ENCODE results near the gene ZSCAN18.

ZSCAN18 gene

DNA sequence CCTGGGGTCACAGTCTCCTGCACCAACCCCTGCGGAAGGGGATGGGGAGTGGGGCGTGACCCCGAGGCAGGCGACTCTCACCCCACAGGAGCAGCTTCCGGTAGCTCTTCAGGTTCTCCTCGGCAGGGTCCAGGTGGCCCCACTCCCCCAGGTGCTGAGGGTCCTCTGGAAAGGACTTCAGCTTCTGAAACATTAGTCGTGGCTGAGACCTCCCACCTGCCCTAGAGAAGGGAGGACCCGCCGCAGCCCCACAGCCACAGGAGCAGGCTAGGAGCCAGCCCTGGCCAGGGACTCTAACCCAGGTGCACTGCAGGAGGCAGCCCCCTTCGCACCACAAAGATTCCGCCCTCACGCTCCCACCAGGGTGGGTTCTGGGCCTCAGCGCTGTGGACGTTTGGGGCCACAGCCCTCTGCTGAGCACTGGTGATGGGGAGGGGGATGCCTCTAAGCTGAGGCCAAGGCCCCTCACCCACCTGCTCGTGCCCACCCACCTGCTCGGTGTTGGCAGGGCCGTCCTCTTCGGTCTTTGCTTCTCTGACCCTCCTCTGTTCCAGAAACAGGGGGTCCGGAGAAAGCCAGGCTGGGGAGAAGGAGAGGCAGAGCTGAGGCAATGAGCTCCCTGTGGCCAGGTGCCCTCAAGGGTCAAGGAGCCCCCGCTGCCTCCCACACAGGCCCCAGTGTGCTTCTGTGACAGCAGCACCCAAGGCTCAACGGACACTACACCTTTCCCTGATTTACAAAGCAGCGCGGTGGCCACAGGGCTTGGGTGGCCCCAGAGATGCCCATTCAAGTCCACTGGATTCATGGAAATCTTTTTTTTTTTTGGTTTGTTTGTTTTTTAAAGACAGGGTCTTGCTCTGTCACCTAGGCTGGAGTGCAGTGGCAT is 11.0 kb downstream of the ZSCAN18 start:
- no peak for DNase-seq (ENCODE audit: low read depth)

DNA sequence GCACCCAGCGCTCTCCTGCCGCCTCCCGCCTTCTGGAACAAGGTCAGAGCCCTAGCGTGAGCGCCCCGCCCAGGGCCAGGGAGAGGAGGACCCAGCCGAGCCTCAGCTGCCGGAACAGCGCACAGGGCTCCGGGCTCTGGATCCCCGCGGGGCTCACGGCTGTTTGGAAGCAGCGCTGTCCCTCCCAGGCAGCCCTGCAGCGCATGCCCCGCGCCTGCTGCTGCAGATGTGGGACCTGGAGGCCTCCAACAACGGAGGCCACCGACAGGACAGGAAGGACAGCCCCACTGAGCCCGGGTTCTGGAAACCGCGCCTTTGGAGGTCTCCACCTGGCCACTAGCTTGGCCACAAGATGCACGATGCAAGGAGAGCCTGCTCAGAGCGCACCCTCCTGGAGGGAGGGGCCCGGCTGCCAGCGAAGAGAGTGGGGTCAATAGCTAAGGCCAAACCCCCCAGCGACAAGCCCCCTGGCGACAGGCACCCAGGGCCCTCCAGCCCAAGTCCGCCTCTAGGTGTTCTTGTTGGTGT is 12.6 kb downstream of the ZSCAN18 start:
- no peak for DNase-seq (ENCODE audit: low read depth)

DNA sequence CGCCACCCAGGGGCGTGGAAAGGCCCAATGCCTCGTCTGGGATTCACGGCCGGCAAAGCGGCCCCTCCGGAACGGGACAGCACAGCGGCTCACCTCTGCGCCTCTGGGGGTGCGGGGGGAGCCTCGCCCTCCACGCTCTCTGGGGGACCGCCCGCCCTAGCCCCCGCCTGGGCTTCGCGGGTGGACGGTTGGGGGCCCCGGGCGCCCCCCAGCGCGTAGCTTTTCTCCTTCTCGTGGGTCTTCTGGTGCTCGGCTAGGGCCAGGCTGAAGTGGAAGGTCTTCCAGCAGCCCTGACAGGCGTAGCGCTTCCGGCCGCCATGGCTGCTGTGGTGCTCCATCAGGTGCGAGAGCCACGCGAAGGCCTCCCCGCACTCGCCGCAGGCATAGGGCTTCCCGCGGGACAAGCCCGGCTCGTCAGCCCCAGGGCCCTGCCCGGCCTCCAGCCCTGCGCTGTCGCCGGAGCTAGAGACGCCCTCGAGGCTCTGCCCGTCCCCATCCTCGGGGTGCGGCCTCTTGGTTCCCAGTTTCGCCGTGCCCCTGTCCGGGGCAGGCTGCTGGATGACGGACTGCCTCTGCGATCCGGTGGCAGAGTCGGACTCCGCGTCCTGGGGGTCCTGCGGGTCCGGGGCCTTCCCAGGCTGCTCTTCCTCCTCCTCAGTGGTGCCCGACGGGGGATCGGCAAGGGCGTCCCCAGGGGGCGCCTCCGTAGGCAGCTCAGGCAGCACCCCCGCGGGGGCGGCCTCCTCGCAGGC is 13.3 kb downstream of the ZSCAN18 start:
- DNase-seq (ENCODE audit: low read depth) = no peak

GRCh38 chr19:58083021-58083420 is 15.0 kb downstream of the ZSCAN18 start:
- no peak for DNase-seq (ENCODE audit: low read depth)

GRCh38 chr19:58079792-58080191 is 18.2 kb downstream of the ZSCAN18 start:
- DNase-seq (ENCODE audit: low read depth) = no peak

- no peak for DNase-seq (ENCODE audit: low read depth)
These were observed 30.7 kb downstream of the ZSCAN18 start for GRCh38 chr19:58067240-58067912.

DNA sequence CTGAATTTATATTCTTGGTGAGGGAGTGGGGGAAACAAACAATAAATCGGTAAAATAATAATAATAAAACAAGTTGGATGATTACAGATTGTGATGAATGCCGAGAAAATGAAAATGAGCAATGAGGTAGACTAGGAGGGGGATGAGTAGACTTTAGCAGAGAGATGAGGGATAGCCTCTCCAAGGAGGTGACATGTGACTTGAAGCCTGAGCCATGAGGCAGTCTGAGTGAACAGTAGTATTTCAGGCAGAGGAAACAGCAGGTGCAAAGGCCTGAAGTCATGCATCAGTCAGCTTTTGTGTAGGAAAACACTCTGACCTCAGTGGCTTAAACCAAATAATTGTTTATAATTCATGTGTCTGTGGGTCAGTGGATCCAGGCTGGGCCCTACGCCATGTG is 34.3 kb downstream of the ZSCAN18 start:
- no peak for DNase-seq (ENCODE audit: low read depth)

DNA sequence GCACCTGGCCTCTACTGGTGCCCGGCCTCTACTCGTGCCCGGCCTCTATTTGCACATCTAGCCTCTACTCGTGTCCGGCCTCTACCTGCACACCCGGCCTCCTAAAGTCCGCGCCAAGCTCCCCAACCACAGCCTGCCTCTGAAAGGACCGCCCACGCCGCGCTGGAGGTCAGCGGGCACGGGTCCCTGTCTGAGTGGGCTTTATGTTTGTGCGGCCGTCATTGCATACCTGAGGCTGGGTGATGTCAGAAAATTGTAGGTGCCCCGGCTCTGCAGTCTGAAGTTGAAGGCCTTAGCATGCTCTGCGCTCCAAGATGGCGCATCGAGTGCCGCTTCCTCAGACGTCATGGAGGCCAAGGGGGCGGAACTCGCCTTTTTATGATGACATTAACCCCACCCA is 37.8 kb downstream of the ZSCAN18 start:
- no peak for DNase-seq (ENCODE audit: low read depth)

- no peak for DNase-seq (ENCODE audit: low read depth)
These were observed 38.4 kb downstream of the ZSCAN18 start for GRCh38 chr19:58059671-58060078.

DNA sequence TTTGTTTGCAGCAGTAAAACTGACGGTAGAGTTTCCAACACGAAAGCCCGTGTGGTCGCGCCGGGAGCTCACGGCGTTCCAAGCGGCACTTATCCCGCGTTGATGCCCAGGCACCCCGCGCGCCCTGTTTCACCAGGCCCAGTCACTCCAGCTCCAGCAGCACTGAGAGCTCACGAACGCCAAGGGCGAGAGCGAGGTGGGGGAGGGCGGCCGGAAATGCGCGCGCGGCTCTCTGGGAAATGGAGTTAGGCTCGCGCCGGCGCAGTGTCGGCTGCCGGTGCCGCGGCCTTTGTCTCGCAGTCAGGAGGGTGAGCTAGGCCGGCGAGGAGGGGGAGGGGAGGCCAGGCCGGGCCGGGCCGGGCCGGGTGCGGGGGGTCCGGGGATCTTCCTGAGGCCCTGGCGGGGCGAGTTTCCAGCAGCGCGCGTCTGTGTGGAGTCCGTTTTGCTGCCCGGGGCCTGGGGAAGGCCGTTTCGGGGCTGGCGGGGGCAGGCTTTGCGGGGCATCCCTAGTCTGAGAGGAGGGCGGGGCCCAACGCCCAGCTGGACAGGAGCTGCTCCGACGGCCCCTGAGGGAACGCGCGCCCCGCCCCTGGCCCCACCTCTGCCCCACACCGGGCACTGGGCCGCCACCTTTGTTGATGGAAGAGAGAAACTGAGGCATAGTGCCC is 38.9 kb downstream of the ZSCAN18 start, which contains the start of gene ZNF135:
ZNF135 (plus strand) TSS at position 280 of the 668 bp plus-strand sequence. CDS start 721 bp downstream, outside the sequence.
- DNase-seq (ENCODE audit: low read depth) = peak; percentile 56

- DNase-seq (ENCODE audit: low read depth) = no peak
These were observed 39.6 kb downstream of the ZSCAN18 start for GRCh38 chr19:58058467-58058866.

- no peak for DNase-seq (ENCODE audit: low read depth)
These were observed 41.2 kb downstream of the ZSCAN18 start for GRCh38 chr19:58056861-58057260.

- DNase-seq (ENCODE audit: low read depth) = no peak
These were observed 41.8 kb downstream of the ZSCAN18 start for GRCh38 chr19:58056261-58056660.

DNA sequence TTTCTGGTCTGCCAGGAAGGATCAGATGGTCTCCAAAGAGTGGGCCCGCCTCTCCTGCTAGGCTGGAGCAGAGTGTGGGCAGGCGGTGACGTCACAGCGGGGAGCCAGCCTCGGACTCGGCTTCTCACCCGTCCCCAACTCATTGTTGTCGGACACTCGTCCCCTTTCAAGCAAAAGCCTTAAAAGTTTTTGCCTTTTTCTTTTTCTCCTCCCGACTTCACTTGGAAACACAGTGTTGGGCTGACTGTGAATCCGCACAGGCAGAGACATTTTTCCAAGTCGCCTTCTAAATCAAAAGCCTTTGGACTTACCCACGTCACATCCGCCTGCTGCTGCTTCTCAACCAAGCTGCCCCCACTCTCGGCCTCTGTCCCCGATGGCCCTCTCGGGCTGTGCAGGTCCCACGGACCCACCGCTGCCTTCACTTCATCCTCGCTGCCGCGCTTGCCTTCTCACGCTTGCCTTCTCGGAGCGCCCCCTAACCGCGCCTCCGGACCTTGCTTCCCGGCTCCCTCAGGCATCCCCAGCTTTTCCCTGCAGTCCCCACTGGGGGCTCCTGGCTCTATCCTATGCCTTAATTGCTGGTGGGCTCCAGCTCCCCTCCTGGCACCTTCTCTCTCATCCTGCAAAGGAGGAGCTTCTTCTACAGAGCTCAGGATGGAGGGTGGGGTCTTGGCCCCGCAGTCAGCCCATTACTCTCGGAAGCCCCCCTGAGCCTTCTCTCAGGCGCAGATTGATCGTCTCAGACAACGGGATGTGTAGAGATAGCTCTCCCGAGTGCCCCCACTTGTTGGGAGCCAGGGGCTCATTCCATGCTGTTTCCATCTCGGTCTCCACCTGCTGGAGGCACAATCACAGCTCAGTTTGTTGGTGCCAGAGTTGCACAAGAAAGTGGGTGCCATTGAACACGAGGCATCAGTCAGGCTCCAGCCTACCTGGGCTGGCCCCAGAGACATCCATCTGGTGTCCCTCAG is 42.8 kb downstream of the ZSCAN18 start:
- DNase-seq (ENCODE audit: low read depth) = no peak

GRCh38 chr19:58053480-58054156 is 44.4 kb downstream of the ZSCAN18 start:
- DNase-seq (ENCODE audit: low read depth) = no peak

GRCh38 chr19:58052256-58052655 is 45.8 kb downstream of the ZSCAN18 start:
- no peak for DNase-seq (ENCODE audit: low read depth)

DNA sequence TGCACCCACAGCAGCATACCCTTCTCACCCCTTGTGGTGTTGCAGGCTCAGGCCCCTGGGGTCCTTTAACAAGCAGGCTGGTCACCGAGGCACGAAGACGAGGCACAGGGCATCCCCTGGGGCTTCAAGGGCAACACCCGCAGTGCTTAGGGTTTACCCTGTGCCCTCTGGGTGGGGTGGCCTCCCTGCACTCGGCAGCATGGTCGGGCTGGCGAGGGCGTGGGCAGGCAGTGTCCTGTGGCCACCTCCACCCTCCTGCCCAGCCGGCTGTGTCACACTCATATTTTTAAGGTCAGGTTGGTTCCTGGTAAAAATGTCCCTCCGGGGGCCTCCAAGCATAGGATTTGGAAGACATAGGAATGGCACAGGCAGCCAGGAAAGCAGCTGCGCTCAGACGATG is 50.4 kb downstream of the ZSCAN18 start:
- DNase-seq (ENCODE audit: low read depth) = no peak

DNA sequence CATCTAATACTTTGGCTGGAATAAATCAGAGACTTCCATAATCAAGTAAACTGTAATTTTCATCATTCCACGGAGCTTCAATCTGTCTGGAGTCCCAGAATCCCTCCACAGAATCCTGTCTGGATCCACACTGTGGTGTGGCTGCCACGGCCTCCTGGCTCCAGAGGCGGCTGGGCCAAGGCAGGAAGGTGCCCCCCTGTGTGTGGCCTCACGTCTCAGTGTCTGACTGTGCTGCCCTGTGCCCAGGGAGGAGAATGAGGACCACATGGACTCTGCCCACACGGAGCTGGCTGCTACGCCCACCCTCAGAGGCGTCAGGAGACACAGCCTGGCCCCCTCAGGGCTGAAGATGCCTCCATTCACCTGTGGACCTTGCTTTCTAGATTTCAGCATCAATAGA is 51.2 kb downstream of the ZSCAN18 start:
- no peak for DNase-seq (ENCODE audit: low read depth)

DNA sequence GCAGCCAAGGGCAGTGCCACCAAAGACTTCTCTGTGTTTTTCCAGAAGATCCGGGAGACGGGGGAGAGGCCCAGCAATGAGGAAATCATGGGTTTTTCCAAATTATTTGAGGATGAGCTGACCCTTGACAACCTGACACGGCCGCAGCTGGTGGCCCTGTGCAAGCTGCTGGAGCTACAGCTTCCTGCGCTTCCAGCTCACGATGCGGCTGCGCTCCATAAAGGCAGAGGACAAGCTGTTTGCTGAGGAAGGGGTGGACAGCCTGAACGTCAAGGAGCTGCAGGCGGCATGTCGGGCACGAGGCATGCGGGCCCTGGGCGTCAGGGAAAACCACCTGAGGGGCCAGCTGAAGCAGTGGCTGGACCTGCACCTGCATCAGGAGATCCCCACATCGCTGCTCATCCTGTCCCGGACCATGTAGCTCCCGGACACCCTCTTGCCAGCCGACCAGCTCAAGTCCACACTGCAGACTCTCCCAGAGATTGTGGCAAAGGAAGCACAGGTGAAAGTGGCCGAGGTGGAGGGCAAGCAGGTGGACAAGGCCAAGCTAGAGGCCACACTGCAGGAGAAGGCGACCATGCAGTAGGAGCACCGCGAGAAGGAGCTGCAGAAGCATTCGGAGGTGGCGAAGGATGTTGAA is 52.5 kb downstream of the ZSCAN18 start:
- DNase-seq (ENCODE audit: low read depth) = no peak

Measured in stimulated activated CD8-positive, alpha-beta memory T cell treated with anti-CD3 and anti-CD28 coated beads, Interleukin-4, amount 100 ng/mL, for 24 hours (primary cell).